HEK293 (cell line): ENCODE measurements around the gene ZNF536.
"Not testable (repeated sequence)": the region's sequence is repeated elsewhere in the genome, so short reads cannot be mapped to it uniquely, and the experiment has no call there.

Source experiments
- CTCF ChIA-PET: fragments of 350-600 bp; formaldehyde crosslinking; extraction: SDS; loops from one replicate; lab custom pipeline; 2021; ENCODE audit warnings: antibody characterized with exemption; lab: Yijun Ruan, JAX
- POLR2A ChIA-PET: fragments of 300-600 bp; formaldehyde crosslinking; extraction: SDS; loops from one replicate; lab custom pipeline; 2020; ENCODE audit warnings: antibody characterized with exemption, inconsistent platforms; lab: Yijun Ruan, JAX
- H3K27ac ChIP-seq: fragments of 200-500 bp; sonication (Bioruptor generic); 2 replicates; pipeline ENCODE4 v1.5.1; 2014; ENCODE audit warnings: low read depth, low read length, control low read depth, inconsistent platforms; ENCODE audit errors: extremely low read depth
- H3K36me3 ChIP-seq, 2 experiments: fragments of 200-500 bp in 1 of 2; sonication (Bioruptor generic) in 1 of 2; 1 replicate in 1 of 2; 2 replicates in 1 of 2; pipeline ENCODE4 v1.5.1; 2014 to 2017; ENCODE audit warnings: inconsistent platforms in 2 of 2, low read length in 2 of 2; ENCODE audit not compliant: control insufficient read depth in 2 of 2, insufficient read depth in 1 of 2
- H3K4me1 ChIP-seq: fragments of 200-500 bp; sonication (Bioruptor generic); 2 replicates; pipeline ENCODE4 v1.5.1; 2014; ENCODE audit warnings: mild to moderate bottlenecking, low read length, inconsistent platforms; ENCODE audit not compliant: control insufficient read depth, insufficient read depth
- H3K4me3 ChIP-seq: 2 replicates; pipeline ENCODE4 v1.5.1; 2011; ENCODE audit warnings: low read depth, mild to moderate bottlenecking, control low read depth, low read length, moderate library complexity
- H3K9me3 ChIP-seq: fragments of 200-500 bp; sonication (Bioruptor generic); 2 replicates; pipeline ENCODE4 v1.5.1; 2014; ENCODE audit warnings: low read depth, low read length, inconsistent platforms; ENCODE audit not compliant: control insufficient read depth, insufficient read depth
- KLF9 ChIP-seq: fragments of 450-650 bp; formaldehyde crosslinking; IDR thresholded peaks from 2 replicates; pipeline ENCODE4 v1.5.1; 2016; ENCODE audit warnings: missing biosample characterization, missing genetic modification characterization, low read depth
- SCRT1 ChIP-seq: fragments of 450-650 bp; formaldehyde crosslinking; IDR thresholded peaks from 2 replicates; pipeline ENCODE4 v1.5.1; 2016; ENCODE audit warnings: missing biosample characterization, missing genetic modification characterization, borderline replicate concordance
- TCF7L2 ChIP-seq: IDR thresholded peaks from 2 replicates; pipeline ENCODE4 v1.6.1; 2011; ENCODE audit warnings: low read depth, mild to moderate bottlenecking, inconsistent platforms, low read length, moderate library complexity, borderline replicate concordance
- ZFHX2 ChIP-seq: fragments of 450-650 bp; formaldehyde crosslinking; conservative IDR thresholded peaks from 2 replicates; pipeline ENCODE4 v1.5.1; 2016; ENCODE audit warnings: missing biosample characterization, missing genetic modification characterization
- ZFP41 ChIP-seq: fragments of 450-650 bp; formaldehyde crosslinking; IDR thresholded peaks from 2 replicates; pipeline ENCODE4 v1.5.1; 2016; ENCODE audit warnings: missing biosample characterization, missing genetic modification characterization, borderline replicate concordance
- ZNF140 ChIP-seq: fragments of 450-650 bp; formaldehyde crosslinking; IDR thresholded peaks from 2 replicates; pipeline ENCODE4 v1.5.1; 2016; ENCODE audit warnings: missing biosample characterization, missing genetic modification characterization
- ZNF146 ChIP-seq: fragments of 450-650 bp; formaldehyde crosslinking; IDR thresholded peaks from 2 replicates; pipeline ENCODE4 v1.5.1; 2016; ENCODE audit warnings: missing biosample characterization, missing genetic modification characterization
- ZNF202 ChIP-seq: fragments of 450-650 bp; formaldehyde crosslinking; IDR thresholded peaks from 2 replicates; pipeline ENCODE4 v1.5.1; 2016; ENCODE audit warnings: missing biosample characterization, missing genetic modification characterization, borderline replicate concordance
- ZNF354C ChIP-seq: fragments of 450-650 bp; formaldehyde crosslinking; IDR thresholded peaks from 2 replicates; pipeline ENCODE4 v1.5.1; 2016; ENCODE audit warnings: missing biosample characterization, missing genetic modification characterization, low read depth, borderline replicate concordance
- ZNF366 ChIP-seq: fragments of 450-650 bp; formaldehyde crosslinking; conservative IDR thresholded peaks from 2 replicates; pipeline ENCODE4 v1.5.1; 2016; ENCODE audit warnings: missing biosample characterization, missing genetic modification characterization
- ZNF544 ChIP-seq: fragments of 450-650 bp; formaldehyde crosslinking; IDR thresholded peaks from 2 replicates; pipeline ENCODE4 v1.5.0; 2017; ENCODE audit warnings: missing biosample characterization, missing genetic modification characterization
- ZNF76 ChIP-seq: fragments of 450-650 bp; formaldehyde crosslinking; IDR thresholded peaks from 2 replicates; pipeline ENCODE4; 2016; ENCODE audit warnings: low read depth, missing biosample characterization, missing genetic modification characterization, borderline replicate concordance
- ZNF785 ChIP-seq: fragments of 450-650 bp; formaldehyde crosslinking; IDR thresholded peaks from 2 replicates; pipeline ENCODE4 v1.5.1; 2016; ENCODE audit warnings: missing biosample characterization, missing genetic modification characterization
- TF ChIP-seq, protein P1 (sequence below): fragments of 450-650 bp; formaldehyde crosslinking; conservative IDR thresholded peaks from 2 replicates; pipeline ENCODE4 v1.5.1; 2016; ENCODE audit warnings: low read depth, missing biosample characterization, missing genetic modification characterization
- TF ChIP-seq, protein P2 (sequence below): fragments of 450-650 bp; formaldehyde crosslinking; IDR thresholded peaks from 2 replicates; pipeline ENCODE4 v1.5.1; 2017; ENCODE audit warnings: missing biosample characterization, missing genetic modification characterization
- TF ChIP-seq, protein P3 (sequence below): fragments of 450-650 bp; formaldehyde crosslinking; IDR thresholded peaks from 2 replicates; pipeline ENCODE4 v1.5.1; 2016; ENCODE audit warnings: missing biosample characterization, missing genetic modification characterization

The ZNF536 gene

DNA sequence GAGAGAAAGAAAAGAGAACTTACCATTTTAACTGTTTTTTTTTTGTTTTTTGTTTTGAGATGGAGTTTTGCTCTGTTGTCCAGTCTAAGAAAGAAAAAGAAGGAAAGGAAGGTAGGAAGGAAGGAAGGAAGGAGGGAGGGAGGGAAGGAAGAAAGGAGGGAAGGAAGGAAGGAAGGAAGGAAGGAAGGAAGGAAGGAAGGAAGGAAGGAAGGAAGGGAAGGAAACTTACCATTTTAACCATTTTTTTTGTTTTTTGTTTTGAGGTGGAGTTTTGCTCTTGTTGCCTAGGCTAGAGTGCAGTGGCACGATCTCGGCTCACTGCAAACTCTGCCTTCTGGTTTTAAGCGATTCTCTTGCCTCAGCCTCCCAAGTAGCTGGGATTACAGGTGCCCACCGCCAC is 94.4 kb downstream of the ZNF536 start:
- CTCF ChIA-PET, result interaction anchor here (0.6 kb wide), 1 partner anchor 1636 kb away, joined by 4 read pairs; no protein-coding TSS in a partner anchor
- H3K4me1 ChIP-seq, H3K27ac ChIP-seq, POLR2A ChIA-PET, H3K9me3 ChIP-seq, H3K36me3 ChIP-seq, H3K4me3 ChIP-seq: not testable (repeated sequence)
- 0 out of 2 replicates have a peak, but pooled peaks have one; percentile 4 for TF ChIP-seq ZNF140 (tag by site-specific recombination)
- peak; percentile 95 for TF ChIP-seq ZNF366 (tag by site-specific recombination)

DNA sequence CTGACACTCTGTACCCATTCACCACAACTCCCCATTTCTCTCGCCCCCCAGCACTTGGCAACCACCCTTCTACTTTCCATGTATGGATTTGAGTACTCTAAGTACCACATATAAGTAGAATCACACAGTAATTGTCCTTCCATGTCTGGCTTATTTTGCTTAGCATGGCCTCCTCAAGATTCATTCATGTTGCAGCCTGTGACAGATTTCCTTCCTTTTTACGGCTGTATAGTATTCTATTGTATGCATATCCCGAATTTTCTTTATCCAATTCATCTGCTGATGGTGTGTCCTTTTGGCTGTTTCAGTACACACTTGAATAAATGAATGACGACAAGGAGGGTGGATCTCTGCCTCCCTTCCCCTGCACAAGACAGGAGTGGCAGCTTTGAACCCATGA is 95.1 kb downstream of the ZNF536 start:
- CTCF ChIA-PET, result no interaction called here

DNA sequence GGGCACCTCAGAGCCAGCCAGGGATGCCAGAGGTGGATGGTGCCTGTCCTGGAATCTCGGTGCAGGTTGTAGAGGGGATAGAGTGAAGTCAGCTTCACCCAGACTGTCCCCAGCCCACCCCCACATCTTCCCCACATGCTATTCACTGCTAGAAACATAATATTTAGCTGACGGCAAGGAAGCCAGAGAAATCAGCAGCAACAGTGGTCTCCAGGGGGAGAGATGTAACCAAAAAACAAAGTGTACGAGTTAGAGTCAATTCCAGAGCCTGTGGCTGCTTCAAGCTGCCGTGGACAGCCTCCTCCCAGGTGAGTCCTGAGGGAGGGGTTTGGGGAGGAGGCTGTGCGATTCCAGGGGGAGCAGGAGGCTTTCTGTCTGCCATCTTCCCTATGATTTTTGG is 97.6 kb downstream of the ZNF536 start:
- H3K27ac ChIP-seq, result no peak overlapping the region
- no peak overlapping the region for H3K4me3 ChIP-seq
- peaks cover 5% of the 10 kb centered on the region for H3K9me3 ChIP-seq
- H3K36me3 ChIP-seq, result peaks cover 0 to 3% of the 10 kb centered on the region in 2 experiments; a peak in 2 of 3 replicates
- no peaks in the 10 kb centered on the region for H3K4me1 ChIP-seq
- ChIA-PET POLR2A (no interaction called here), CTCF (no interaction called here)
- TF ChIP-seq ZNF544 (tag by site-specific recombination) (no peak), ZFHX2 (tag by site-specific recombination) (no peak), ZFP41 (no peak), ZNF76 (no peak), SCRT1 (tag by site-specific recombination) (no peak), ZNF202 (no peak), KLF9 (tag by site-specific recombination) (no peak), TCF7L2 (no peak)
- TF ChIP-seq, protein P1, sequence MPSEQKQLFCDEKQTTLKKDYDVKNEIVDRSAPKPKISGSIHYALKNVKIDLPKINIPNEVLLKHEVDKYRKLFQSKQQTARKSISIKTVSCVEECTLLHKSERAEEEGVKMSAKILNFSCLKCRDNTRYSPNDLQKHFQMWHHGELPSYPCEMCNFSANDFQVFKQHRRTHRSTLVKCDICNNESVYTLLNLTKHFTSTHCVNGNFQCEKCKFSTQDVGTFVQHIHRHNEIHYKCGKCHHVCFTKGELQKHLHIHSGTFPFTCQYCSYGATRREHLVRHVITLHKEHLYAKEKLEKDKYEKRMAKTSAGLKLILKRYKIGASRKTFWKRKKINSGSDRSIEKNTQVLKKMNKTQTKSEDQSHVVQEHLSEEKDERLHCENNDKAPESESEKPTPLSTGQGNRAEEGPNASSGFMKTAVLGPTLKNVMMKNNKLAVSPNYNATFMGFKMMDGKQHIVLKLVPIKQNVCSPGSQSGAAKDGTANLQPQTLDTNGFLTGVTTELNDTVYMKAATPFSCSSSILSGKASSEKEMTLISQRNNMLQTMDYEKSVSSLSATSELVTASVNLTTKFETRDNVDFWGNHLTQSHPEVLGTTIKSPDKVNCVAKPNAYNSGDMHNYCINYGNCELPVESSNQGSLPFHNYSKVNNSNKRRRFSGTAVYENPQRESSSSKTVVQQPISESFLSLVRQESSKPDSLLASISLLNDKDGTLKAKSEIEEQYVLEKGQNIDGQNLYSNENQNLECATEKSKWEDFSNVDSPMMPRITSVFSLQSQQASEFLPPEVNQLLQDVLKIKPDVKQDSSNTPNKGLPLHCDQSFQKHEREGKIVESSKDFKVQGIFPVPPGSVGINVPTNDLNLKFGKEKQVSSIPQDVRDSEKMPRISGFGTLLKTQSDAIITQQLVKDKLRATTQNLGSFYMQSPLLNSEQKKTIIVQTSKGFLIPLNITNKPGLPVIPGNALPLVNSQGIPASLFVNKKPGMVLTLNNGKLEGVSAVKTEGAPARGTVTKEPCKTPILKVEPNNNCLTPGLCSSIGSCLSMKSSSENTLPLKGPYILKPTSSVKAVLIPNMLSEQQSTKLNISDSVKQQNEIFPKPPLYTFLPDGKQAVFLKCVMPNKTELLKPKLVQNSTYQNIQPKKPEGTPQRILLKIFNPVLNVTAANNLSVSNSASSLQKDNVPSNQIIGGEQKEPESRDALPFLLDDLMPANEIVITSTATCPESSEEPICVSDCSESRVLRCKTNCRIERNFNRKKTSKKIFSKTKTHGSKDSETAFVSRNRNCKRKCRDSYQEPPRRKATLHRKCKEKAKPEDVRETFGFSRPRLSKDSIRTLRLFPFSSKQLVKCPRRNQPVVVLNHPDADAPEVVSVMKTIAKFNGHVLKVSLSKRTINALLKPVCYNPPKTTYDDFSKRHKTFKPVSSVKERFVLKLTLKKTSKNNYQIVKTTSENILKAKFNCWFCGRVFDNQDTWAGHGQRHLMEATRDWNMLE (tag by site-specific recombination), result no peak
- TF ChIP-seq, protein P2, sequence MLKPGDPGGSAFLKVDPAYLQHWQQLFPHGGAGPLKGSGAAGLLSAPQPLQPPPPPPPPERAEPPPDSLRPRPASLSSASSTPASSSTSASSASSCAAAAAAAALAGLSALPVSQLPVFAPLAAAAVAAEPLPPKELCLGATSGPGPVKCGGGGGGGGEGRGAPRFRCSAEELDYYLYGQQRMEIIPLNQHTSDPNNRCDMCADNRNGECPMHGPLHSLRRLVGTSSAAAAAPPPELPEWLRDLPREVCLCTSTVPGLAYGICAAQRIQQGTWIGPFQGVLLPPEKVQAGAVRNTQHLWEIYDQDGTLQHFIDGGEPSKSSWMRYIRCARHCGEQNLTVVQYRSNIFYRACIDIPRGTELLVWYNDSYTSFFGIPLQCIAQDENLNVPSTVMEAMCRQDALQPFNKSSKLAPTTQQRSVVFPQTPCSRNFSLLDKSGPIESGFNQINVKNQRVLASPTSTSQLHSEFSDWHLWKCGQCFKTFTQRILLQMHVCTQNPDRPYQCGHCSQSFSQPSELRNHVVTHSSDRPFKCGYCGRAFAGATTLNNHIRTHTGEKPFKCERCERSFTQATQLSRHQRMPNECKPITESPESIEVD (tag by site-specific recombination), result no peak

More for the DNA sequence above, 95.1 kb downstream of the ZNF536 start:
- POLR2A ChIA-PET, result interaction anchor here (0.6 kb wide), 1 partner anchor 196 kb away, joined by 10 read pairs; no protein-coding TSS in a partner anchor
- peak; percentile 95 for TF ChIP-seq ZNF146 (tag by site-specific recombination)
- no peak for TF ChIP-seq ZNF785 (tag by site-specific recombination)
- TF ChIP-seq, protein P3, sequence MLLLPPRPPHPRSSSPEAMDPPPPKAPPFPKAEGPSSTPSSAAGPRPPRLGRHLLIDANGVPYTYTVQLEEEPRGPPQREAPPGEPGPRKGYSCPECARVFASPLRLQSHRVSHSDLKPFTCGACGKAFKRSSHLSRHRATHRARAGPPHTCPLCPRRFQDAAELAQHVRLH (tag by site-specific recombination), result 0 out of 2 replicates have a peak, but pooled peaks have one; percentile 59
- TF ChIP-seq ZNF354C (tag by site-specific recombination), result no peak
- TF ChIP-seq, all 188 proteins: peak for 2
- H3K4me3 ChIP-seq, result no peak overlapping the region
- H3K4me1 ChIP-seq, result no peaks in the 10 kb centered on the region
- H3K27ac ChIP-seq, result no peak overlapping the region
- H3K36me3 ChIP-seq, result no peaks in the 10 kb centered on the region
- no peaks in the 10 kb centered on the region for H3K9me3 ChIP-seq
